ENCODE data around the gene KRT75.
"Not testable (repeated sequence)": the region's sequence is repeated elsewhere in the genome, so short reads cannot be mapped to it uniquely, and the experiment has no call there.

The KRT75 gene

DNA sequence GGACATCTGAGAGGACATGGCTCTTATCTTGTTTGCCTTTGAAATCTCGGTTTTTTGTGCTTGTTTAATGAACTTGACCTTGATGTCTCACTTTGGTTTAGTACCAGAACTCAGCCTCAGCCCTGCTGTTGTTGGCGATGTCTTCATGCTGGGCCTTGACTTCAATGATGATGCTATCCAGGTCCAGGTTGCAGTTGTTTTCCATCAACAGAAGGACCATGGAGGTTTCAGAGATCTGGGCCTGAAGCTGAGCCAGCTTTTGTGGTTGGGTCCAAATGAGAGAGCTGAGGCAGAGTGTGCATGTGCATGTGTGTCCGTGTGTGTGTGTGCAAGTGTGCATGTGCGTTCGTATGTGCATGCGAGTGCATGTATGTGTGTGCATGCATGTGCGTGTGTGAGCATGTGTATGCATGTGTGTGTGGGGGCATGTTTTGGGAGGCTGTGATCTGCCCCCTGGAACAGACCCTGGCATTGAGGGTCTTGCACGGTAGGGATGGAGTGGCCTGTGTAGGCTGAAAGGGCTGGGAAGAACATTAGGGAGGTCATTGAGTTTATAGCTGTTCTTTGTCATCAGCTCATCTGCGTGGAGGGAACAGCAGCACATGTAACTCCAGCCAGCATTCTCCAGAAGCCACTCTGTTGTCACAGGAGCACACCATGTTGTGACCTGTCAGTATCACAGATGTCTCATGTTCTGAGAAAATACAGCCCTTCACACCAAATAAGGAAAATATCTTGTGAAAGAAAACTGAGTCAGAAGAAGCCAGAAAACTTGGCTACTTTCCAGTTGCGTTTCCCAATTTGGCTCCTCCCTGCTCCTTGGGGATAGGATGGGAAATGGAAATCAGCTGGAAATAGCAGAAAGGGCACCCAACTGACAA lies 18.1 kb downstream of the KRT75 start:
- Histone ChIP-seq H3K4me1 (ENCODE audit: insufficient read depth, poor library complexity, severe bottlenecking) (peaks cover 7% of the 10 kb centered on the region), H3K4me3 (ENCODE audit: severe bottlenecking) (no peak overlapping the region), H3K27ac (ENCODE audit: poor library complexity, severe bottlenecking) (peak overlapping the region; percentile 41), H3K9me3 (ENCODE audit: severe bottlenecking) (no peaks in the 10 kb centered on the region), H3K36me3 (ENCODE audit: low read depth) (no peaks in the 10 kb centered on the region), H3K27me3 (ENCODE audit: insufficient read depth, poor library complexity, severe bottlenecking) (no peaks in the 10 kb centered on the region)
- TF ChIP-seq, protein P1, sequence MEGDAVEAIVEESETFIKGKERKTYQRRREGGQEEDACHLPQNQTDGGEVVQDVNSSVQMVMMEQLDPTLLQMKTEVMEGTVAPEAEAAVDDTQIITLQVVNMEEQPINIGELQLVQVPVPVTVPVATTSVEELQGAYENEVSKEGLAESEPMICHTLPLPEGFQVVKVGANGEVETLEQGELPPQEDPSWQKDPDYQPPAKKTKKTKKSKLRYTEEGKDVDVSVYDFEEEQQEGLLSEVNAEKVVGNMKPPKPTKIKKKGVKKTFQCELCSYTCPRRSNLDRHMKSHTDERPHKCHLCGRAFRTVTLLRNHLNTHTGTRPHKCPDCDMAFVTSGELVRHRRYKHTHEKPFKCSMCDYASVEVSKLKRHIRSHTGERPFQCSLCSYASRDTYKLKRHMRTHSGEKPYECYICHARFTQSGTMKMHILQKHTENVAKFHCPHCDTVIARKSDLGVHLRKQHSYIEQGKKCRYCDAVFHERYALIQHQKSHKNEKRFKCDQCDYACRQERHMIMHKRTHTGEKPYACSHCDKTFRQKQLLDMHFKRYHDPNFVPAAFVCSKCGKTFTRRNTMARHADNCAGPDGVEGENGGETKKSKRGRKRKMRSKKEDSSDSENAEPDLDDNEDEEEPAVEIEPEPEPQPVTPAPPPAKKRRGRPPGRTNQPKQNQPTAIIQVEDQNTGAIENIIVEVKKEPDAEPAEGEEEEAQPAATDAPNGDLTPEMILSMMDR (IDR thresholded peaks at IDR 0.05; ENCODE audit: poor library complexity, severe bottlenecking): no peak
- DNase-seq (ENCODE audit: low spot score) (no peak), ATAC-seq (ENCODE audit: low read depth) (peak; percentile 74)

DNA sequence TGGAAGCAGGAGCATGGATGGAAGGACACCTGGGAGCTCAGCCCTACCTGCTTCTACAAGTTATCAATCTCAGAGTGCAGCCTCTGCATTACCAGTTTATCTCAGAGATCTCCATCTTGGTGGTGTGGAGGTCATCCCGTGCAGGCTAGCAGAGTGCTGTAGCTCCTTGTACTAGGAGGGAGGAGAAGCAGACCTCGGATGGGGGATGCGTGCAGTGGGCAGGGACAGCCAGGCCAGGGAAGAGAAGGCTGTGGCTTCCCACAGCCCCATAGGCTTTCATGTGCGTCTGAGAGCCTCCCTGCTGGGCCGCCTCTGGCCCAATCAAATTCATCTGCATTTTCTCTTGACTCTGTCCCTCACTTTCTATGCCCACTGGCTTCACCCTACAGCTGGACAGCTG lies 19.2 kb downstream of the KRT75 start:
- H3K4me3 ChIP-seq (ENCODE audit: severe bottlenecking): no peak overlapping the region
- no peaks in the 10 kb centered on the region for H3K27me3 ChIP-seq (ENCODE audit: insufficient read depth, poor library complexity, severe bottlenecking)
- no peak overlapping the region for H3K27ac ChIP-seq (ENCODE audit: poor library complexity, severe bottlenecking)
- no peak for ATAC-seq (ENCODE audit: low read depth)
- no peaks in the 10 kb centered on the region for H3K36me3 ChIP-seq (ENCODE audit: low read depth)
- H3K9me3 ChIP-seq (ENCODE audit: severe bottlenecking): no peaks in the 10 kb centered on the region
- TF ChIP-seq, protein P1 (IDR thresholded peaks at IDR 0.05; ENCODE audit: poor library complexity, severe bottlenecking): no peak
- no peak for DNase-seq (ENCODE audit: low spot score)
- H3K4me1 ChIP-seq (ENCODE audit: insufficient read depth, poor library complexity, severe bottlenecking): peaks cover 7% of the 10 kb centered on the region

DNA sequence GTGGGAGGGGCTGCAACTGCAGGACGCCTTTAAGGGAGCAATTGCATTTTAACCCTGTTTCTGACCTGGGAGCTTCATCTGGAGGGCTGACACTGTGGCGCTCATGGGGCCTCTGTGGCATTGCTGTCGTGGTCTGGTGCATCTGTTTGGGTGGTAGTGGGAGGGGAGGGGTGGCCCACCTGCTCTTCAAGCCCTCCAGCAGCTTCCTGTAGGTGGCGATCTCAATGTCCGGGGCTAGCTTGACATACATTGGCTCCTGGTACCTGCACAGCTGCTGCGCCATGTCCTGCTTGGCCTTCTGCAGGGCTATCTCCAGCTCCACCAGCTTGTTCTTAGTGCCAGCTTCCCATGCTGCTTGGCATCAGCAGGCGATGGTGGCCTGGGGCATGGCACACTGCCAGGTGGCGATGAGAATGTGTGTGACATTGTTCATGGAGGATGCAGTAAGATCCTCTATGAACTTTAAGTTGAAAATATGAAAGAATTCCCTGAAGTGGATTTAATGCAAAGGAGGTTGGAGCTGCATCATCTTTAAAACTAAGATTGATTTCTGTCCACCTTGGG lies 20.3 kb downstream of the KRT75 start:
- Histone ChIP-seq H3K4me1 (ENCODE audit: insufficient read depth, poor library complexity, severe bottlenecking) (peaks cover 7% of the 10 kb centered on the region), H3K9me3 (ENCODE audit: severe bottlenecking) (no peaks in the 10 kb centered on the region), H3K27ac (ENCODE audit: poor library complexity, severe bottlenecking) (no peak overlapping the region), H3K27me3 (ENCODE audit: insufficient read depth, poor library complexity, severe bottlenecking) (no peaks in the 10 kb centered on the region), H3K4me3 (ENCODE audit: severe bottlenecking) (no peak overlapping the region), H3K36me3 (ENCODE audit: low read depth) (no peaks in the 10 kb centered on the region)
- DNase-seq (ENCODE audit: low spot score): no peak
- ATAC-seq (ENCODE audit: low read depth): no peak
- TF ChIP-seq, protein P1 (IDR thresholded peaks at IDR 0.05; ENCODE audit: poor library complexity, severe bottlenecking): no peak

DNA sequence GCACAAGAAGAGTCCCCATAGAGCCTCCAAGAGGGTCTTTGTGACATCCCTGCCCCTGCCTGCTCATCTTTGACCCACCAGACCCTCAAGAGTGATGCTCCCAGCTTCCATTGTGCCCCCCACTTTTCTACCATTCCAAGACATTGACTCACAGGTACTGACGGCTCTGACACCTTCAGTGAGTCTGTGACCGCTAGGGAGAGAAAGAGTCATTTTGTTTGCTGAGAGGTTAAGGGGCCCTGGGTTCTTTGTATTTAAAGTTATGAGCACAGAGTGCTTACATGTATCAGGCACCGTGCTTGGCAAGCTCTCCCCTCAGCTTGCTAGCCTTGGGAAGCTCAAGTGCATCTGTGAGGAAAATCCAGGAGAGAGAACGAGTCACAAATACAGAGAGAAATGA lies 21.0 kb downstream of the KRT75 start:
- DNase-seq (ENCODE audit: low spot score) (no peak), ATAC-seq (ENCODE audit: low read depth) (peak; percentile 46; the same call in 2 of the 3 replicates)
- H3K27ac ChIP-seq (ENCODE audit: poor library complexity, severe bottlenecking): no peak overlapping the region
- H3K9me3 ChIP-seq (ENCODE audit: severe bottlenecking): no peaks in the 10 kb centered on the region
- TF ChIP-seq, protein P1 (IDR thresholded peaks at IDR 0.05; ENCODE audit: poor library complexity, severe bottlenecking): no peak
- peaks cover 7% of the 10 kb centered on the region for H3K4me1 ChIP-seq (ENCODE audit: insufficient read depth, poor library complexity, severe bottlenecking)
- no peak overlapping the region for H3K4me3 ChIP-seq (ENCODE audit: severe bottlenecking)
- H3K27me3 ChIP-seq (ENCODE audit: insufficient read depth, poor library complexity, severe bottlenecking): no peaks in the 10 kb centered on the region
- H3K36me3 ChIP-seq (ENCODE audit: low read depth): no peaks in the 10 kb centered on the region

DNA sequence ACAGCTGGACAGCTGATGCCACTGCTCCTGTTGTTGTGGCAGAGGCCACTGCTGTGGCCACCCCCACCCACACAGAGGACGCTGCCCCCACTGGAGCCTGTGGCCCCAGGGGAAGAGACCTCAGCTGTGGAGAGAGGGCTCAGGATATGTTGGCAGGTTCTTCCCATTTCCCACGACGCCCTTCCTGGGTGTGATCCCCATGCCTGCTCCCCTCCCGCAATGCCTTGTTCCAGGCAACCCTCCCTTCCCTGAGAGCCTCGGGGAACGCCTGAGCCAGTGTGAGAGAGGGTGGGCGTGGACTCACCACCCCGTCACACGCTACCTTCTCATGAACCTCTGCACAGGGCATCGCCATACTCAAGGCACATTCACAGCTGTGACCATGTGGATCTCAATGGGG lies 22.4 kb downstream of the KRT75 start:
- Histone ChIP-seq H3K4me3 (ENCODE audit: severe bottlenecking) (no peak overlapping the region), H3K9me3 (ENCODE audit: severe bottlenecking) (no peaks in the 10 kb centered on the region), H3K4me1 (ENCODE audit: insufficient read depth, poor library complexity, severe bottlenecking) (peaks cover 7% of the 10 kb centered on the region), H3K27ac (ENCODE audit: poor library complexity, severe bottlenecking) (no peak overlapping the region), H3K27me3 (ENCODE audit: insufficient read depth, poor library complexity, severe bottlenecking) (no peaks in the 10 kb centered on the region), H3K36me3 (ENCODE audit: low read depth) (no peaks in the 10 kb centered on the region)
- ATAC-seq (ENCODE audit: low read depth): no peak
- TF ChIP-seq, protein P1 (IDR thresholded peaks at IDR 0.05; ENCODE audit: poor library complexity, severe bottlenecking): no peak
- no peak for DNase-seq (ENCODE audit: low spot score)

DNA sequence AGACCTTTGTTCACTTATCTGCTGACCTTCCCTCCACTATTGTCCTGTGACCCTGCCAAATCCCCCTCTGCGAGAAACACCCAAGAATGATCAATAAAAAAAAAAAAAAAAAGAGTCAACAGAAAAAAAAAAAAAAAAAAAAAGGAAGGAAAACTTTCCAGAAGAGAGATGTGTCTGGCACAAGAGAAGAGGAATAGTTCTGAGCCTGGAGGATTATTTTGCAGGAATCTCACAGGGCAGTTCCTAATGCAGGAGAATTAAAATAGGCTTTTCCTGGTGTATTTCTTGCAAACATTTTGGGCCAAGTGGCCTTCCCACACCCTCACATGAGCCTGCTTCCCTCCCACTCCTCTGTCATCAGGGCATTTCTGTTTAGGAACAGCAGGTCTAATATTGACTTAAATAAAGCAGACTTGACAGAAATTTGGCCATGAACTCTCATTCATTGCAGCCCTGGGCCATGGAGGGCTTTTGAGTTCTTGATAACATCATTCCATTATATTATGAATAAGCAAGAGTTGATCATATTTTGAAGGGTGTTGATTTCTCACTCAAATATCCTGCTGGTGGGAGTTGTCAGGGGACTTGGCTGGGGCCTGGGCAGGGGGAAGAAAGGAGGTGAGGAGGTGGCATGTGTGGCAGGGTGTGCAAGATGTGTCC lies 23.5 kb downstream of the KRT75 start:
- not testable (repeated sequence) for H3K27me3 ChIP-seq (ENCODE audit: insufficient read depth, poor library complexity, severe bottlenecking); H3K4me3 ChIP-seq (ENCODE audit: severe bottlenecking); H3K27ac ChIP-seq (ENCODE audit: poor library complexity, severe bottlenecking); H3K9me3 ChIP-seq (ENCODE audit: severe bottlenecking); H3K4me1 ChIP-seq (ENCODE audit: insufficient read depth, poor library complexity, severe bottlenecking); DNase-seq (ENCODE audit: low spot score); H3K36me3 ChIP-seq (ENCODE audit: low read depth); ATAC-seq (ENCODE audit: low read depth)
